CD8-positive, alpha-beta memory T cell (primary cell): ENCODE measurements around the gene IL20. TPM values are rescaled to one million over a fixed set of nuclear protein-coding genes. Genes with fewer than 3 reads are reported as not detected.

Experiments used
- CTCF ChIA-PET: fragments of 350-600 bp; sonication (Branson Sonifier 250); formaldehyde crosslinking; loops from one replicate; lab custom pipeline; 2021; ENCODE audit warnings: antibody characterized with exemption; lab: Charles Lee
- POLR2A ChIA-PET: fragments of 350-600 bp; sonication (Branson Sonifier 250); formaldehyde crosslinking; loops from one replicate; lab custom pipeline; 2021; ENCODE audit warnings: antibody characterized with exemption; lab: Charles Lee
- DNase-seq, 5 donors: peaks; one replicate each; pipeline versions ENCODE4 v3.0.0 to v3.0.0-alpha.2; 2020 to 2022; ENCODE audit warnings: mixed read lengths in 1 of 5
- H3K27ac ChIP-seq: one replicate; pipeline ENCODE4 v1.7.0; 2013; ENCODE audit warnings: low read depth, mild to moderate bottlenecking, low read length, moderate library complexity
- H3K27me3 ChIP-seq: 2 replicates; pipeline ENCODE4 v1.7.0; 2013; ENCODE audit warnings: low read length, mild to moderate bottlenecking; ENCODE audit not compliant: insufficient read depth, poor library complexity, severe bottlenecking
- H3K36me3 ChIP-seq: 2 replicates; pipeline ENCODE4 v1.7.0; 2013; ENCODE audit warnings: mild to moderate bottlenecking, low read length, moderate library complexity; ENCODE audit not compliant: insufficient read depth
- H3K4me1 ChIP-seq: 2 replicates; pipeline ENCODE4 v1.7.0; 2013; ENCODE audit warnings: mild to moderate bottlenecking, low read length, moderate library complexity; ENCODE audit not compliant: insufficient read depth
- H3K4me3 ChIP-seq: 2 replicates; pipeline ENCODE4 v1.7.0; 2013; ENCODE audit warnings: mild to moderate bottlenecking, low read length
- H3K9me3 ChIP-seq: 2 replicates; pipeline ENCODE4 v1.7.0; 2013; ENCODE audit warnings: mild to moderate bottlenecking, low read length
- H3K27ac Mint-ChIP-seq, 8 donors: one replicate each; pipeline ENCODE4 v1.8.0; 2020 to 2021; ENCODE audit warnings: mixed read lengths in 8 of 8, mild to moderate bottlenecking in 6 of 8, inconsistent platforms in 3 of 8, moderate library complexity in 3 of 8
- H3K27me3 Mint-ChIP-seq, 2 donors: one replicate each; pipeline ENCODE4 v1.8.0; 2020 to 2021; ENCODE audit warnings: mixed read lengths in 2 of 2, mild to moderate bottlenecking in 1 of 2, moderate library complexity in 1 of 2
- H3K36me3 Mint-ChIP-seq, 3 donors: one replicate each; pipeline ENCODE4 v1.8.0; 2020 to 2021; ENCODE audit warnings: mixed read lengths in 3 of 3, inconsistent platforms in 1 of 3, mild to moderate bottlenecking in 1 of 3
- H3K4me1 Mint-ChIP-seq, 3 donors: one replicate each; pipeline ENCODE4 v1.8.0; 2020 to 2021; ENCODE audit warnings: mixed read lengths in 3 of 3, inconsistent platforms in 1 of 3, mild to moderate bottlenecking in 1 of 3
- H3K4me3 Mint-ChIP-seq, 7 donors: one replicate each; pipeline ENCODE4 v1.8.0; 2020 to 2021; ENCODE audit warnings: mixed read lengths in 7 of 7, mild to moderate bottlenecking in 6 of 7, moderate library complexity in 4 of 7, inconsistent platforms in 2 of 7
- H3K9me3 Mint-ChIP-seq, 5 donors: one replicate each; pipeline ENCODE4 v1.8.0; 2020 to 2022; ENCODE audit warnings: mixed read lengths in 5 of 5, mild to moderate bottlenecking in 3 of 5, moderate library complexity in 2 of 5, inconsistent platforms in 1 of 5
- polyA plus RNA-seq: library from polyadenylated mRNA; unstranded; fragments of 300-500 nt; fragmentation: Illumina TruSeq; gene quantifications from one replicate; pipeline ENCODE4 v1.2.3, GENCODE V29; 2021
- total RNA-seq, 2 experiments: library from RNA; stranded (reverse); gene quantifications; one replicate each; pipeline ENCODE4 v1.2.3, GENCODE V29; 2021

The IL20 gene
- total and polyA plus RNA-seq, 3 experiments from 2014 or later, result not detected

- peak overlapping the region in 6 of 8 donors; percentile 43 to 94 (median 88) for H3K27ac Mint-ChIP-seq
- ChIA-PET CTCF (interaction anchor here (0.8 to 6.1 kb wide), 25 partner anchors 10 to 276 kb away, joined by 3 to 138 read pairs (median 7); partner anchors contain the start of genes DYRK3, FCMR, IL20 and IL24), POLR2A (interaction anchor here (2.6 kb wide), 1 partner anchor 10 kb away, joined by 25 read pairs; the partner anchor contains the start of gene FCMR)
- H3K4me3 ChIP-seq, result no peak overlapping the region
- DNase-seq, result peak in 3 of 5 donors; percentile 21 to 60 (median 42)
- no peaks in the 10 kb centered on the region for H3K9me3 ChIP-seq
- peaks cover 62% of the 10 kb centered on the region for H3K36me3 ChIP-seq
- H3K27me3 Mint-ChIP-seq, result peaks cover 0 to 1% of the 10 kb centered on the region in 2 donors
- no peaks in the 10 kb centered on the region for H3K27me3 ChIP-seq
- H3K9me3 Mint-ChIP-seq, result no peaks in the 10 kb centered on the region
- H3K27ac ChIP-seq, result no peak overlapping the region
- peaks cover 89% of the 10 kb centered on the region for H3K4me1 ChIP-seq
- H3K36me3 Mint-ChIP-seq, result peaks cover 15 to 89% (median 31%) of the 10 kb centered on the region in 3 donors
- peaks cover 83 to 95% (median 90%) of the 10 kb centered on the region in 3 donors for H3K4me1 Mint-ChIP-seq
- H3K4me3 Mint-ChIP-seq, result peak overlapping the region in 3 of 7 donors; percentile 23 to 72 (median 29)
These were observed 45.7 kb downstream of the IL20 start for GRCh38 chr1:206911064-206911663.

GRCh38 chr1:206912445-206913095 is 47.1 kb downstream of the IL20 start:
- Histone ChIP-seq H3K4me1 (peaks cover 91% of the 10 kb centered on the region), H3K27me3 (no peaks in the 10 kb centered on the region), H3K4me3 (no peak overlapping the region), H3K9me3 (no peaks in the 10 kb centered on the region), H3K36me3 (peaks cover 67% of the 10 kb centered on the region), H3K27ac (no peak overlapping the region)
- peak in 4 of 5 donors; percentile 51 to 74 (median 67) for DNase-seq
- H3K27ac Mint-ChIP-seq, result peak overlapping the region in 6 of 8 donors; percentile 69 to 95 (median 90)
- peaks cover 85 to 95% (median 95%) of the 10 kb centered on the region in 3 donors for H3K4me1 Mint-ChIP-seq
- no peaks in the 10 kb centered on the region for H3K9me3 Mint-ChIP-seq
- peak overlapping the region; percentile 21 to 64 (median 43) for H3K4me3 Mint-ChIP-seq
- POLR2A ChIA-PET, result interaction anchor here (0.7 to 2.6 kb wide), 4 partner anchors 9 to 254 kb away, joined by 3 to 25 read pairs (median 5); partner anchors contain the start of gene FCMR
- CTCF ChIA-PET, result interaction anchor here (0.6 to 6.1 kb wide), 45 partner anchors 9 to 292 kb away, joined by 3 to 138 read pairs (median 5); partner anchors contain the start of genes DYRK3, FCMR, IL10 and IL20
- peaks cover 0 to 1% of the 10 kb centered on the region in 2 donors for H3K27me3 Mint-ChIP-seq
- H3K36me3 Mint-ChIP-seq, result peaks cover 16 to 91% (median 40%) of the 10 kb centered on the region in 3 donors

GRCh38 chr1:206913766-206914537 is 48.5 kb downstream of the IL20 start:
- Histone ChIP-seq H3K9me3 (no peaks in the 10 kb centered on the region), H3K27me3 (no peaks in the 10 kb centered on the region), H3K4me3 (no peak overlapping the region), H3K27ac (no peak overlapping the region), H3K36me3 (peaks cover 58% of the 10 kb centered on the region), H3K4me1 (peaks cover 90% of the 10 kb centered on the region)
- Mint-ChIP-seq H3K36me3 (peaks cover 19 to 88% (median 38%) of the 10 kb centered on the region in 3 donors), H3K9me3 (no peaks in the 10 kb centered on the region), H3K4me1 (peaks cover 84 to 93% (median 92%) of the 10 kb centered on the region in 3 donors), H3K27ac (peak overlapping the region in 6 of 8 donors; percentile 69 to 95 (median 90)), H3K4me3 (peak overlapping the region in 4 of 7 donors; percentile 4 to 42 (median 16)), H3K27me3 (peaks cover 0 to 1% of the 10 kb centered on the region in 2 donors)
- CTCF ChIA-PET, result interaction anchor here (0.8 to 6.1 kb wide), 9 partner anchors 8 to 279 kb away, joined by 3 to 138 read pairs (median 18); partner anchors contain the start of genes DYRK3, FCMR and IL20
- POLR2A ChIA-PET, result no interaction called here
- DNase-seq, result no peak

- Histone ChIP-seq H3K27me3 (no peaks in the 10 kb centered on the region), H3K36me3 (peaks cover 58% of the 10 kb centered on the region), H3K4me1 (peaks cover 84% of the 10 kb centered on the region), H3K4me3 (peak overlapping the region; percentile 81), H3K27ac (no peak overlapping the region), H3K9me3 (no peaks in the 10 kb centered on the region)
- H3K9me3 Mint-ChIP-seq, result no peaks in the 10 kb centered on the region
- ChIA-PET CTCF (interaction anchor here (1.0 to 6.1 kb wide), 4 partner anchors 7 to 26 kb away, joined by 3 to 138 read pairs (median 38); partner anchors contain the start of gene FCMR), POLR2A (interaction anchor here (0.9 kb wide), 1 partner anchor 10 kb away, joined by 3 read pairs; no protein-coding TSS in a partner anchor)
- H3K36me3 Mint-ChIP-seq, result peaks cover 23 to 91% (median 41%) of the 10 kb centered on the region in 3 donors
- peak overlapping the region in 1 of 7 donors; percentile 86 for H3K4me3 Mint-ChIP-seq
- H3K27me3 Mint-ChIP-seq, result peaks cover 0 to 1% of the 10 kb centered on the region in 2 donors
- peak overlapping the region in 6 of 8 donors; percentile 76 to 96 (median 94) for H3K27ac Mint-ChIP-seq
- H3K4me1 Mint-ChIP-seq, result peaks cover 87 to 93% (median 92%) of the 10 kb centered on the region in 3 donors
- DNase-seq, result no peak
These were observed 49.8 kb downstream of the IL20 start for GRCh38 chr1:206915030-206915735.

- no peaks in the 10 kb centered on the region for H3K27me3 ChIP-seq
- no peak overlapping the region for H3K27ac ChIP-seq
- ChIA-PET CTCF (interaction anchor here (0.8 to 6.1 kb wide), 3 partner anchors 13 to 182 kb away, joined by 3 to 138 read pairs (median 3); no protein-coding TSS in a partner anchor), POLR2A (no interaction called here)
- peaks cover 51% of the 10 kb centered on the region for H3K36me3 ChIP-seq
- no peak for DNase-seq
- H3K4me1 ChIP-seq, result peaks cover 76% of the 10 kb centered on the region
- Mint-ChIP-seq H3K27me3 (peaks cover 0 to 1% of the 10 kb centered on the region in 2 donors), H3K27ac (peak overlapping the region in 6 of 8 donors; percentile 76 to 96 (median 94)), H3K9me3 (no peaks in the 10 kb centered on the region), H3K36me3 (peaks cover 31 to 90% (median 43%) of the 10 kb centered on the region in 3 donors), H3K4me3 (no peak overlapping the region), H3K4me1 (peaks cover 86 to 91% (median 89%) of the 10 kb centered on the region in 3 donors)
- peak overlapping the region; percentile 81 for H3K4me3 ChIP-seq
- no peaks in the 10 kb centered on the region for H3K9me3 ChIP-seq
These were observed 50.7 kb downstream of the IL20 start for GRCh38 chr1:206916000-206916709.

- Mint-ChIP-seq H3K36me3 (peaks cover 31 to 79% (median 37%) of the 10 kb centered on the region in 3 donors), H3K27ac (peak overlapping the region in 6 of 8 donors; percentile 79 to 96 (median 94)), H3K4me3 (no peak overlapping the region), H3K9me3 (no peaks in the 10 kb centered on the region), H3K27me3 (peaks cover 0 to 1% of the 10 kb centered on the region in 2 donors), H3K4me1 (peaks cover 68 to 71% (median 70%) of the 10 kb centered on the region in 3 donors)
- H3K27ac ChIP-seq, result no peak overlapping the region
- CTCF ChIA-PET, result interaction anchor here (0.8 to 3.3 kb wide), 9 partner anchors 11 to 203 kb away, joined by 3 to 36 read pairs (median 8); partner anchors contain the start of gene IL20
- peak overlapping the region; percentile 81 for H3K4me3 ChIP-seq
- H3K27me3 ChIP-seq, result no peaks in the 10 kb centered on the region
- H3K36me3 ChIP-seq, result peaks cover 34% of the 10 kb centered on the region
- DNase-seq, result no peak
- H3K4me1 ChIP-seq, result peaks cover 70% of the 10 kb centered on the region
- H3K9me3 ChIP-seq, result no peaks in the 10 kb centered on the region
- POLR2A ChIA-PET, result interaction anchor here (0.6 to 1.2 kb wide), 3 partner anchors 9 to 420 kb away, joined by 4 read pairs; no protein-coding TSS in a partner anchor
These were observed 52.7 kb downstream of the IL20 start for GRCh38 chr1:206918076-206918475.
